ENCODE data around the gene SPINK8.
"Not testable (repeated sequence)": the region's sequence is repeated elsewhere in the genome, so short reads cannot be mapped to it uniquely, and the experiment has no call there.

GRCh38 chr3:48331706-48332435, 1.6 kb downstream of the SPINK8 start:
- TF ChIP-seq, protein P1, sequence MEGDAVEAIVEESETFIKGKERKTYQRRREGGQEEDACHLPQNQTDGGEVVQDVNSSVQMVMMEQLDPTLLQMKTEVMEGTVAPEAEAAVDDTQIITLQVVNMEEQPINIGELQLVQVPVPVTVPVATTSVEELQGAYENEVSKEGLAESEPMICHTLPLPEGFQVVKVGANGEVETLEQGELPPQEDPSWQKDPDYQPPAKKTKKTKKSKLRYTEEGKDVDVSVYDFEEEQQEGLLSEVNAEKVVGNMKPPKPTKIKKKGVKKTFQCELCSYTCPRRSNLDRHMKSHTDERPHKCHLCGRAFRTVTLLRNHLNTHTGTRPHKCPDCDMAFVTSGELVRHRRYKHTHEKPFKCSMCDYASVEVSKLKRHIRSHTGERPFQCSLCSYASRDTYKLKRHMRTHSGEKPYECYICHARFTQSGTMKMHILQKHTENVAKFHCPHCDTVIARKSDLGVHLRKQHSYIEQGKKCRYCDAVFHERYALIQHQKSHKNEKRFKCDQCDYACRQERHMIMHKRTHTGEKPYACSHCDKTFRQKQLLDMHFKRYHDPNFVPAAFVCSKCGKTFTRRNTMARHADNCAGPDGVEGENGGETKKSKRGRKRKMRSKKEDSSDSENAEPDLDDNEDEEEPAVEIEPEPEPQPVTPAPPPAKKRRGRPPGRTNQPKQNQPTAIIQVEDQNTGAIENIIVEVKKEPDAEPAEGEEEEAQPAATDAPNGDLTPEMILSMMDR (IDR thresholded peaks at IDR 0.05): not testable (repeated sequence)
- not testable (repeated sequence) for TF ChIP-seq POLR2A (IDR thresholded peaks at IDR 0.05; ENCODE audit: low read depth); POLR2AphosphoS5 (IDR thresholded peaks at IDR 0.05)

All from esophagus muscularis mucosa (tissue), 3 donors.